ENCODE results near the gene SPATS2.

Gene SPATS2

DNA sequence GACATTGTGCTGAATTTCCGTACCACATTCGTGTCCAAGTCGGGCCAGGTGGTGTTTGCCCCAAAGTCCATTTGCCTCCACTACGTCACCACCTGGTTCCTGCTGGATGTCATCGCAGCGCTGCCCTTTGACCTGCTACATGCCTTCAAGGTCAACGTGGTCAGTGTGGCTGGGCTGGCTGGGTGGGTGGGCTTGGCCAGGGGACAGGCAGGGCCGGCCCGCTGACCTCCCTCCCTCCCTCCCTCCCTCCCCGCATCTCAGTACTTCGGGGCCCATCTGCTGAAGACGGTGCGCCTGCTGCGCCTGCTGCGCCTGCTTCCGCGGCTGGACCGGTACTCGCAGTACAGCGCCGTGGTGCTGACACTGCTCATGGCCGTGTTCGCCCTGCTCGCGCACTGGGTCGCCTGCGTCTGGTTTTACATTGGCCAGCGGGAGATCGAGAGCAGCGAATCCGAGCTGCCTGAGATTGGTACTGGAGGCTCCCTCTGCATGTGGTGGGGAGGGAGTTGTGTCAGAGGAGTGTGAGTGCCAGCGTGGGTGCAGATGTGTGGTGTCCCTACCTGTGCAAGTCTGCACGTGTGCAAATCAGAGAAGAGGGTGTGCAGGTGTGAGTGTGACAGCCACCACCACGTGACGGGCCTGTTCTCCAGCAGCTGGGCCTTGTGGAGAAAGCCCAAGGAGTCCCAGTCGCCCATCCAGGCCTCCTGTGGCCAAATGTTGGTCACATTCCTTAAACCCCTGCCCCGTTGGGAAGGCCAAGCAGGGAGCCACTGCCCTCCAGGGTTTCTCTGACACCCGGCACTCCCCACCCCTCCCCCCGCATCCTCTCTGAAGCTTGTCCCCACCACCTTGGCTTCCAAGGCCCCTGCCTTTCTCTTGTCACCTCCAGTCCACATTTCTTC, 176.9 kb downstream of the SPATS2 start:
- DNase-seq, result peak; percentile 27

DNA sequence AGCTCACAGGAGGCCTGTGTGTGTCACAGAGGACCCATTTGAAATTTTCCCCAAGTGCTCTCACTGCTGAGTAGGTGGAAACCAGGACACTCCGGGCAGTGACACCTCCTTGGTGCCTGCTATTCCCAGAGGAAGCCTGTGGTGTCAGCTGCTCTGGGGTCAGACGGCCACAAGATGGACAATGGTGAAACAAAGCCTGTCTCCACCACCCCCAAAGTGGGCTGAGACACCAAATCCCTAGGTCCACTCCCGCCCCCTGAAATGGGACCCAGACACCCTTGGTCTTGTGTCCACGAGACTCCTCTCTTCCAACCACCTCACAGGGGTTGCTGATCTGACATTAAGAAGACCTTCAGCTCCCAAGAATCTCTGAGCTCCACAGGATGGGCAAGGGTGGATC, 178.6 kb downstream of the SPATS2 start:
- DNase-seq, result peak; percentile 13

DNA sequence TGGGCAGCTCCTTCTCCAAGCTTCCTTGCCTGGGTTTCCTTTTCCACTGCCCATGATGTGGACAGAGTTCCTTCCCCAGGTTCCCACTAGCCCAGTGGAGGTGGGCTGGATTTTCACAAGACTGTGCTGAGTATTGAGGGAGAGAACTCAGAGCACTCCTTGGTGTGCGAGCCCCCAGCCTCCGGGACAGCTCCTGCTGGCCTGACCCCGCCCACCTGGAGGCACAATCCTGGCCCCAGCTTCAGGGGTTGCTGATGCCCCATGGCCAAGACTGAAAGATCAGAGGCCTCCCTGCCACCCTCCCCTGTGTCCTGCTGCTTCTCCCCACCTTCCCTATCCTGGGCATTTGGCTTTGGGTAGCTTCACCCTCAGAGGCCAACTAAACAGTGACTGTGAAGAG, 179.2 kb downstream of the SPATS2 start:
- DNase-seq, result peak; percentile 23

DNA sequence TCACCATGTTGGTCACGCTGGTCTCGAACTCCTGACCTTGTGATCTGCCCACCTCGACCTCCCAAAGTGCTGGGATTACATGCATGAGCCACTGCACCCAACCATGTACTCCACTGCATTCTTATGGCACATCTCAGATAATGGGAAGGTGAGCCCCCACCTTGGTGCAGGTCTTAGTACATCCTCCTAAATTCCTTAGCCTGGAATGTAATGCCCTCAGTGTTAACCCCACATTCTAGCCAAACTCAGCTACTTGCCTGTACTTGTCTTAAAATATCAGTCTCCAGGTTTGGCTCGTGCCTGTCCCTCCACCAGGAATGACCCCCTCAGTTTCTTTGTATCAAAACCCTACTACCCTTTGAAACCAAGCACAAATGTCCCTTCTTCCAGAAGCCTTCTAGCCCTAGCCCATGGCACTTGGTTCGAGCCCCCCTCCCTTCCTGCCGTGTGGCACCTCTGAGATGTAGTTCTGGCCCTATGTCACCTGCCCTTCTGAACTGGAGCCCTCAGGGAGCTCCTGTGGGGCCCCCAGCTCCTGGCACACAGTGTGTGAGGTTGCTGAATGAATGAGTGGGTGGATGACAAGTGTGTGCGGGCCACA, 179.9 kb downstream of the SPATS2 start:
- DNase-seq, result no peak

DNA sequence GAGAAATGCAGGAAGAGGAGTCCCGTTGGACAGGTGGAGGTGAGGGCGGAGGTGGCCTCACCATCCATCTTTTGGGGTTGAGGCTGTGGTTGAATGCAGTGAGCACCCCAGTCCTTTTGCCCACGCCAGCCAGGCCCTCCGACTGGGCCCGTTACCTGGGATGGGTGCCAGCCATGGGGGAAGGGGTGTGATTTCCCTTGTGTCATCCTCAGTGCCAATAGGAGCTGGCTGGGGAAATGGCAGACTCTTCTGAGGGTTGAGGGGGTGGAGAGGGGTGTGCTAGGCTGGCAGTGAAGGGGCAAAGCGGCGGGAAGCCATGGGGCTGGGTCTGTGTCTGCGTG, 181.2 kb downstream of the SPATS2 start:
- no peak for DNase-seq

DNA sequence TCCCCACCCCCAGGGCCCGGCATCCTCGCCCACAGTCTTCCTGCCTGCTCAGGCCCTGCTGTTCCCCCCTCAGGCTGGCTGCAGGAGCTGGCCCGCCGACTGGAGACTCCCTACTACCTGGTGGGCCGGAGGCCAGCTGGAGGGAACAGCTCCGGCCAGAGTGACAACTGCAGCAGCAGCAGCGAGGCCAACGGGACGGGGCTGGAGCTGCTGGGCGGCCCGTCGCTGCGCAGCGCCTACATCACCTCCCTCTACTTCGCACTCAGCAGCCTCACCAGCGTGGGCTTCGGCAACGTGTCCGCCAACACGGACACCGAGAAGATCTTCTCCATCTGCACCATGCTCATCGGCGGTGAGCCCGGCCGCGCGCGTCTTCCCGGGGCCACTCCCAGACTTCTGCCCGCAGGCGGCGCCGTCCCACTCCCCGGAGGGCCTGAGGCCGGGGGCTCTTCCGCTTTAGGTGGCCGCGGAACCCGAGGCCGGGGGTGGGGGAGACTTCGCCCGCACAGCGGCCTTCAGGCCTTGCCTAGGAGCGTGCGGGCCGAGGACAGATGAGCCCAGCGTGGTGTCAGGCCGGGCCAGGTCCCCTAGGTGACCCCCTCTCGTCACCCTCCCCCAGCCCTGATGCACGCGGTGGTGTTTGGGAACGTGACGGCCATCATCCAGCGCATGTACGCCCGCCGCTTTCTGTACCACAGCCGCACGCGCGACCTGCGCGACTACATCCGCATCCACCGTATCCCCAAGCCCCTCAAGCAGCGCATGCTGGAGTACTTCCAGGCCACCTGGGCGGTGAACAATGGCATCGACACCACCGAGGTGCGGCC, 181.8 kb downstream of the SPATS2 start:
- peak; percentile 72 for DNase-seq

DNA sequence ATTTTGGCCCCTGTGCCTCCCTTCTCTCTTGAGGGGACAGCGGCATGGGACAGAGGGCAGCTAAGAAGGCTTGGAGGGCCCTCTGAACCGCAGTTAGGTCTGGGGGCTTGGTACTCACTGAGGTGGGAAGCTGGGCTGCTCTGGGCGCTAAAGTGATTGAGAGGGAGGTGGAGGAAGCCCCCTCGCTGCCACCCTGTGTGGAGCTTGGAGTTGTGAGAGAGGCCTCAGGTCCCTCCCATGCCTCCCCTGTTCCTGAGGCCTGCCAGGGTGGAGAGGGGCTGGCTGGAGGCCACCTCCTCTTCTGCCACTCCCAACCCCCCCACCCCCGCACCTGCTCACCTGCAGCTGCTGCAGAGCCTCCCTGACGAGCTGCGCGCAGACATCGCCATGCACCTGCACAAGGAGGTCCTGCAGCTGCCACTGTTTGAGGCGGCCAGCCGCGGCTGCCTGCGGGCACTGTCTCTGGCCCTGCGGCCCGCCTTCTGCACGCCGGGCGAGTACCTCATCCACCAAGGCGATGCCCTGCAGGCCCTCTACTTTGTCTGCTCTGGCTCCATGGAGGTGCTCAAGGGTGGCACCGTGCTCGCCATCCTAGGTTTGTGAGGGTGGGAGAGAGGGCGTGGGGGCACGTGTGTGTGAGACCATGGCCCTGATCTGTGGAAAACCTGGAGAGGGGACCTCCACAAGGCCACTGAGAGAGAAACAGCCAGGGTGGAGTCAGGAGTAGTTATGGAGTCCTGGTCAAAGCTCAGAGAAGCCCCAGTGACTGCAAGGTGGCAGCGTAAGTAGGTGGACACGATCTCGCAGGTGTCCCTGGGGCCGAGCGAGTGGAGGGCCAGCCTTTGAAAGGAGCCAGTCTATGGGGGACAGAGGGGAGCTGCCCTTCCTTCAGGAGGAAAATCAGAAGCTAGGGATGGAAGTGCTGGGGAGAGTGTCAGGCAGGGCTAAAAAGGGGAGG, 182.8 kb downstream of the SPATS2 start:
- DNase-seq, result no peak

DNA sequence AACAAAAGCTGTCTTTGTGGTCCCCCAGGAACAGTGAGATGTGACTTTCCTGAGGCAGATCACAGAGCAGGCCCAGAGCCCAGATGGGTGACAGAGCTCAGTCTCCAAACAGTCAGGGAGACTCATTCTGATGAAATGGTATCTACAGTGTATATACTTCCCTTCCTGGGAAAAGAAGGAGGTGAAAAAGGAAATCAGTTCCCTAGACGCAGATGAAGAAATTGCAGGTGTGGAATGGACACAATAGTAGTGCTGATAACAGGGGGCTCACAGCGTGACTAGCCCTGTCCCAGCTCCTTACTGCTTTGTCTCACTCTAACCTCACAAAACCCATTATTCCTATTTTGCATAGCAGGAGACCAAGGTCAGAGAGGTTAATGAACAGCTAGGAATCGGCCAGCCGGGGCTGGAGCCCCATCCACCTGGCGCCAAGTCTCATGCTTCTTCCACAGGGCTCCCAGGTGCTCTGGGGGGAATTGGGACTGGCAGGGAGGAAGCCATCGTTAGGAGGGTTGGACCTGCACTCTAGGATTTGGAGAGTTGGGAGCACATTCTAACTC, 183.5 kb downstream of the SPATS2 start:
- no peak for DNase-seq

DNA sequence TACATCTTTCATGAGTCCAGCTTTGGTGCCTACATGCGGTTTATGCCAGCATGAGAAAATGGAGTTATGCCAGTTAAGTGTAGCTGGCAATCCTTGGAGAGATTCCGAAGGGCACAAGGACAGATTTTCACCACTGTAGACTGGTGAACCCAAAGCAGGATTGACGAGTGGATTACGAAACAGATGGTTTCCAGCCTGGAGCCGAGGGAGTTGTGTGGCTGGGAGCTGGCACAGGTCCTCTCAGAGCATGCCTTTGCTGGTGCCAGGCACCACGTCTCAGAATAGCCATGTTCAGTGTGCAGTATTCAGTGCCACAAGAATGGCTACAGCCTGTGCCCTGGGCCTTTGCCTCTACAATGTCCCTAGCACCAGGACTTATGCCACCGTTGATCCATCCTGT, 184.8 kb downstream of the SPATS2 start:
- DNase-seq, result no peak

DNA sequence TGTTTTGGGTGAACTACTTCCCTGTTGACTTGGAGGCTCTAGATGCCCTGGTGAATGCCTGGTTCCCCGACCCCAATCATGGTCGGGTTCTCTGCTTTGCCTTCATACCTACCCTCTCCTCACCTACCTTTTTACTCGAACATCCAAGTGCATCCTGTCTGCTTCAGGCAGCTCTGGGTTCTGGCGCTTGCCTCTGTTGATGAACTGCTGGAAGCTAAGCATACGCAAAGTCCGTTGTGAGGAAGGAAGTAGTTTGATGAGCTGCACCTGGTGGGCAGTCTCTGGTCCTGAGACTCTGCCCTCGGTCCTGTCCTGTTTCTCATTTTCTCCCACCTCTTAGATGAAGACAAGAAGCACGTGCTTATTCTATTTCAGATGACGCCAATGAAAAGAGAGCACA, 185.2 kb downstream of the SPATS2 start:
- no peak for DNase-seq

DNA sequence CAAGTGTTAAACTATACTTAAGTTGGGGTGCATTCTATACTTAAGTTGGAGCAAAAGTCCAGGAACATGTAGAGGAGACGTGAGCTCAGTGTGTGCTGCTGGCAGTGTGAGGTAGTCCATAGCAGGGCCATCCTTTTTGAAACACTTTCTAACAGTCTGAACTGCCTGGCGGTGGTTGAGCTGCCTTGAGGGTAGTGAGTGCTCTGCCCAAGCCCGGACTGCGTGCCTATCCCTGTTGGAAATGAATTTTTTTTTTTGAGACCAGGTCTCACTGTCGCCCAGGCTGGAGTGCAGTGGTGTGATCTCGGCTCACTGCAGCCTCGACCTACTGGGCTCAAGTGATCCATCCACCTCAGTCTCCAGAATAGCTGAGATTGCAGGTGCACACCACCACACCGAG, 185.6 kb downstream of the SPATS2 start:
- no peak for DNase-seq

DNA sequence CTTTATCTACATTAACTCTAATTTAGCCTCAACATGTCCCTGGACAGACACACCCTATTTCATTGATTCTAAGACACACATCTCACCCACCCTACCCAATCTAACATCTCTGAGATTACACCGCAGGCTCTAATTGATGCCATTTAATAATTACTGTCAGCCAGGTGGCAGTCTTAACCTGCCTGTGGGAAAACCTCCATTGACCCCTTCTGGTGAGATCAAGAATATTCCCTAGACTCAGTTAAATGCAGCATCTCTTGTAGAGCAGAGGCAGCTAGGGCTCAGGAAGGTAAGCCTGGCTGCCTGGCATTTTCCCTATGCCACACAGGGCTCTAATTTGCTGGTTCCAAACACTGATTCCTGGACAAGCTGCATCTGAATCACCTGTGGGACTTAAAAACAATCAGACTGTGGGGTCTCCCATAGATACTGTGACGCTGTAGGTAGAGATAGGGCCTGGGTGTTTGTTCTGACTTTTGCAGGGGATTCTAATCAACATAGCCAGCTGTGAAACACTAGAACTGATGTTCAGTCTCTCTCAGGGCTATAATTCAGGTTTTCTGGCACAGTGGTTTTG, 186.3 kb downstream of the SPATS2 start:
- DNase-seq, result peak; percentile 19

DNA sequence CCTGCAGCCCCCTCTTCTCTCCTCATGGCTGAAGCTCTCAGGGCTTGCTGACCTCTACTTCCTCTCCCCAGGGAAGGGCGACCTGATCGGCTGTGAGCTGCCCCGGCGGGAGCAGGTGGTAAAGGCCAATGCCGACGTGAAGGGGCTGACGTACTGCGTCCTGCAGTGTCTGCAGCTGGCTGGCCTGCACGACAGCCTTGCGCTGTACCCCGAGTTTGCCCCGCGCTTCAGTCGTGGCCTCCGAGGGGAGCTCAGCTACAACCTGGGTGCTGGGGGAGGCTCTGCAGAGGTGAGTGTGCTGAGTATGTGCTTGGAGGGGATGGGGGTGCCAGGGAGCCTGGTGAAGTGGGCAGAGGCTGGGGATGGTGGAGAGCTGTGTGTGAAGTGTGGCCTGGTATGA, 187.0 kb downstream of the SPATS2 start:
- peak; percentile 41 for DNase-seq

DNA sequence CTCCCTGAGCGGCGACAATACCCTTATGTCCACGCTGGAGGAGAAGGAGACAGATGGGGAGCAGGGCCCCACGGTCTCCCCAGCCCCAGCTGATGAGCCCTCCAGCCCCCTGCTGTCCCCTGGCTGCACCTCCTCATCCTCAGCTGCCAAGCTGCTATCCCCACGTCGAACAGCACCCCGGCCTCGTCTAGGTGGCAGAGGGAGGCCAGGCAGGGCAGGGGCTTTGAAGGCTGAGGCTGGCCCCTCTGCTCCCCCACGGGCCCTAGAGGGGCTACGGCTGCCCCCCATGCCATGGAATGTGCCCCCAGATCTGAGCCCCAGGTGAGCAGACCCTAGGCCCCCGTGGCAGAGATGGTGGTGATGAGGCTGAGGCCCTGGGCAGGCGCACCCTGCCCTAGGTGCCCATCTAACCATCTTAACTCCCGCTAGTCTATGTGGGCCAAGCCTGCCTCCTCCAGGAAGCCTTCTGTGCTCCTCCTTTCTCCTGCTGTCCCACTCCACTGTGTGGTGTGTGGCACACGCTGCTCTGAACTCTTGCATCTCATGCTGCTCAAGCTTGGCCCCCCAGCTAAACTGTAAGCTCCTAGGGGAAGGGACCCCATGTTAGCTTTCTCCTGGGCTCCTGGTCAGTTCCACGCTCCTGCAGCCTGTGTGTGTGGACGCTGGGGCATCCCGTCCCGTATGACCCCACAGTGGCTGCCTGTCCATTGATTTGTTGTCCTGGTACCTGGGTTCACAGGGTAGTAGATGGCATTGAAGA, 188.5 kb downstream of the SPATS2 start:
- DNase-seq, result no peak

DNA sequence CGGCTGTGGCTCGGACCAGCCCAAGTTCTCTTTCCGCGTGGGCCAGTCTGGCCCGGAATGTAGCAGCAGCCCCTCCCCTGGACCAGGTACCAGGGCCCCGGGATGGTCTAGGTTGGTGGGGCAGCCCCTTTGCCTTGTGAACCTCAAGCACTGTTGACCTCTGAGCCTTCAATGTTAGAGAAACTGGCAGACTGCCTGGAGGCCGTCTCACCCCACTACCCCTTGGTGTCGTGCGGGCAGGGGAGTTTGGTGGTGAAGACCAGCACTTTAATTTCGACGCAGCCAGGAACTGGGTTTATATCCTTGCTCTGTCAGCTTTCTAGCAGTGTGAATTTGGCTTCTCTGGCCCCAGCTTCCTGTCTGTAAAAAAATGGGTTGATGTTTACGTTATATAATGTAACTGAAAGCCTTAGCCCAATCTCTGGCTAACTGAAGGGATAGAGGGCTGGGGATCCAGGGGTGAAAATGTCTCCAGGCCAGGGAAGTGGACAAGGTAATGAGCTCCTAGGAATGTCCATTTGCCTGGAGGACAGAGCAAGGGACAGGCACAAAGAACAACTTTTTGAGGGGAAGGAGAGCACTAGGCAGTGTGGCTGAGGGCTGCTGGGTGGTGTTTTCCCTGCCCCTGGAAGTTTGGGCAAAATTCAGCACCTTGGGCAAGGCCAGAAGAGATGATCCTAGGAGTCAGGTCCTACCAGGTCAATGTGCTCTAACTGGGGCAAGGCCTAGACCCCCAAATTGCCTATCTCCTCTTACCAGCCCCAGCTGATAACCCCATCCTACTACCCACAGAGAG, 189.3 kb downstream of the SPATS2 start:
- peak; percentile 13 for DNase-seq

DNA sequence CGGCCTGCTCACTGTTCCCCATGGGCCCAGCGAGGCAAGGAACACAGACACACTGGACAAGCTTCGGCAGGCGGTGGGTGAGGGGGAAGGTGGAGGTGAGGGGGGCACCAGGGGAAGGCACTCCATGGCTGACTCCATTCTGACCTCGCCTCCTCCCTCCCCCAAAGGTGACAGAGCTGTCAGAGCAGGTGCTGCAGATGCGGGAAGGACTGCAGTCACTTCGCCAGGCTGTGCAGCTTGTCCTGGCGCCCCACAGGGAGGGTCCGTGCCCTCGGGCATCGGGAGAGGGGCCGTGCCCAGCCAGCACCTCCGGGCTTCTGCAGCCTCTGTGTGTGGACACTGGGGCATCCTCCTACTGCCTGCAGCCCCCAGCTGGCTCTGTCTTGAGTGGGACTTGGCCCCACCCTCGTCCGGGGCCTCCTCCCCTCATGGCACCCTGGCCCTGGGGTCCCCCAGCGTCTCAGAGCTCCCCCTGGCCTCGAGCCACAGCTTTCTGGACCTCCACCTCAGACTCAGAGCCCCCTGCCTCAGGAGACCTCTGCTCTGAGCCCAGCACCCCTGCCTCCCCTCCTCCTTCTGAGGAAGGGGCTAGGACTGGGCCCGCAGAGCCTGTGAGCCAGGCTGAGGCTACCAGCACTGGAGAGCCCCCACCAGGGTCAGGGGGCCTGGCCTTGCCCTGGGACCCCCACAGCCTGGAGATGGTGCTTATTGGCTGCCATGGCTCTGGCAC, 190.1 kb downstream of the SPATS2 start:
- DNase-seq, result no peak

DNA sequence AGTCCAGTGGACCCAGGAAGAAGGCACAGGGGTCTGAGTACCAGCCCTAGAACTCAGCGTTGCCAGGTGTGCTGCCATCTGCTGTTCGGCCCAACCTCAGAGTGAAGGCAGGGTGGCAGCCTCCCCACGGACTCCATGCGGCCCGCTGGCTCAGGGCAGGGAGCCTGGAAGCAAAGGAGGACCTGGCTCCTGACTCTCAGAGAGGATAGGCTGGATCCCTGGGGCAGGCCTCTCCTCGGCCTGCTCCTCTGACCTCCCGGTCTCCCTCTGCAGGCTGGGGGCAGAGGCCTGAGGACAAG, 190.6 kb downstream of the SPATS2 start:
- no peak for DNase-seq

DNA sequence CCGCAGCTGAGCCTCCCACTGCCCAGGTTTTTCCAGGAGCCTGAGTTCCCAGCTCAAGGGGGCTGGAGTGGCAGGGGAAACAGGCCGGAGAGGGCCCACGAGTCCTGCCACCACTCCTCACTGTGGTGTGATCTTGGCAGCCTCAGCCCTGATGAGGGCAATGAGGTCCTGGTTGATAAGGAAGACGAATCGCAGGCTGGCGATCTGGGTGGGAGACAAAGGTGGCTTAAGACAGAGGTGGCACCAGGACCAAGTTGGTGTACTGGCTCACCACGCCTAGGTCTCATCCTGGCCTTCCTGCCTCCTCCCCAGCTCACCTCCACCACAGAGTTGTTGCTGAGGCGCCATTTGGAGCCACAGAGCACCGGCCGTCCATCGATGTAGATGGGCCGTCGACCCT, 191.3 kb downstream of the SPATS2 start:
- DNase-seq, result no peak

DNA sequence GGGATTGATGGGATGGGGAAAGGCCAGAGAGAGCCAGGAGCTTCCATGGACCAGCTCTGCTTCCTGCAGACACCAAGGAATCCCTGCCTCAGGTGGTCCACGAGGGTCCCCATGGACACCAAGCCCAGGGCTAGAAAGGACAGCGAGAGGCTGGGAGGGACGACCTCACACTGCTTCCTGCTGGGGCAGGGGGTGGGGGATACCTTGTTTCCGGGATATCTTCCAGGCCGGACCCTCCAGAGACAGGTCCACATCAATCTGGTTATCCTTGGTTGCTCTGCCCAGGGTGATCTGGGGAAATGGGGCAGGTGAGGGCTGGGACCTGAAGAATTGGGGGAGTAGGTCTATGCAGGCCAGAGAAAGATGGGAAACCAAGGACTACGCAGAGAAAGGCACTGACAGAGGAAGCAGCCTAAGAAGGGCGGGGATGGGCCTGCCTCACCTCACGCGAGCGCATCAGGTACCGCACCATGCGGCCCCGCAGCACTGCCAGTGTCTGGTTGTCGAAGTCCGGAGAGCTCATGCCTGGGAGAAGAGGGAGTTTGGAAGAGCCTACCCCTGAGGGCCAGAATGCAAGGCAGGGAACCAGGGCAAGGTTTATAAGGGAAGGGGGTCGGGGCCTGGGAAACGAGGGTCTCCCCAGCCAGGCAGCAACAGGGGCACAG, 191.9 kb downstream of the SPATS2 start:
- DNase-seq, result no peak
